Measurements from ENCODE around the gene ALDH1A1.

Gene ALDH1A1

GRCh38 chr9:72921888-72922654, 30.8 kb downstream of the ALDH1A1 start:
- DNase-seq (ENCODE audit: extremely low read depth in 1 of 2, low read depth in 1 of 2), result no peak

GRCh38 chr9:72919246-72919945, 33.5 kb downstream of the ALDH1A1 start:
- no peak for DNase-seq (ENCODE audit: extremely low read depth in 1 of 2, low read depth in 1 of 2)

GRCh38 chr9:72917892-72918509, 34.9 kb downstream of the ALDH1A1 start:
- no peak for DNase-seq (ENCODE audit: extremely low read depth in 1 of 2, low read depth in 1 of 2)

- no peak for DNase-seq (ENCODE audit: extremely low read depth in 1 of 2, low read depth in 1 of 2)
Observed at GRCh38 chr9:72915659-72916058, 37.2 kb downstream of the ALDH1A1 start.

- DNase-seq (ENCODE audit: extremely low read depth in 1 of 2, low read depth in 1 of 2), result no peak
Observed at GRCh38 chr9:72914750-72915149, 38.1 kb downstream of the ALDH1A1 start.

GRCh38 chr9:72913382-72914009, 39.4 kb downstream of the ALDH1A1 start:
- no peak for DNase-seq (ENCODE audit: extremely low read depth in 1 of 2, low read depth in 1 of 2)

GRCh38 chr9:72912476-72913381, 40.1 kb downstream of the ALDH1A1 start:
- no peak for DNase-seq (ENCODE audit: extremely low read depth in 1 of 2, low read depth in 1 of 2)

- no peak for DNase-seq (ENCODE audit: extremely low read depth in 1 of 2, low read depth in 1 of 2)
Observed at GRCh38 chr9:72911816-72912215, 41.0 kb downstream of the ALDH1A1 start.

GRCh38 chr9:72911247-72911775, 41.5 kb downstream of the ALDH1A1 start:
- no peak for DNase-seq (ENCODE audit: extremely low read depth in 1 of 2, low read depth in 1 of 2)

- no peak for DNase-seq (ENCODE audit: extremely low read depth in 1 of 2, low read depth in 1 of 2)
Observed at GRCh38 chr9:72909428-72909827, 43.4 kb downstream of the ALDH1A1 start.

GRCh38 chr9:72907421-72907820, 45.4 kb downstream of the ALDH1A1 start:
- no peak for DNase-seq (ENCODE audit: extremely low read depth in 1 of 2, low read depth in 1 of 2)

- no peak for DNase-seq (ENCODE audit: extremely low read depth in 1 of 2, low read depth in 1 of 2)
Observed at GRCh38 chr9:72906810-72907209, 46.0 kb downstream of the ALDH1A1 start.

GRCh38 chr9:72905514-72906480, 47.1 kb downstream of the ALDH1A1 start:
- DNase-seq (ENCODE audit: extremely low read depth in 1 of 2, low read depth in 1 of 2), result no peak

- DNase-seq (ENCODE audit: extremely low read depth in 1 of 2, low read depth in 1 of 2), result no peak
Observed at GRCh38 chr9:72904267-72905093, 48.4 kb downstream of the ALDH1A1 start.

- DNase-seq (ENCODE audit: extremely low read depth in 1 of 2, low read depth in 1 of 2), result no peak
Observed at GRCh38 chr9:72903103-72903502, 49.8 kb downstream of the ALDH1A1 start.

GRCh38 chr9:72902268-72902667, 50.6 kb downstream of the ALDH1A1 start:
- DNase-seq (ENCODE audit: extremely low read depth in 1 of 2, low read depth in 1 of 2), result no peak

GRCh38 chr9:72899734-72900477, 52.9 kb downstream of the ALDH1A1 start:
- no peak for DNase-seq (ENCODE audit: extremely low read depth in 1 of 2, low read depth in 1 of 2)

Data from activated CD8-positive, alpha-beta memory T cell treated with anti-CD3 and anti-CD28 coated beads for 1 hour (primary cell).